HG02623 (cell line): ENCODE results near the gene GADD45B.
"Not testable (repeated sequence)": the region's sequence is repeated elsewhere in the genome, so short reads cannot be mapped to it uniquely, and the experiment has no call there.

Experiments
- ATAC-seq: cut with Tn5 transposase; IDR thresholded peaks from one replicate; pipeline ENCODE4 v1.9.1; 2021; ENCODE audit warnings: moderate library complexity; ENCODE audit not compliant: unreplicated experiment

Gene GADD45B

GRCh38 chr19:2487090-2487489 lies 11.2 kb downstream of the GADD45B start:
- no peak for ATAC-seq

- no peak for ATAC-seq
Observed at GRCh38 chr19:2487842-2488241, 11.9 kb downstream of the GADD45B start.

GRCh38 chr19:2488405-2488941 lies 12.5 kb downstream of the GADD45B start:
- no peak for ATAC-seq

- ATAC-seq, result no peak
Observed at GRCh38 chr19:2488942-2489731, 13.2 kb downstream of the GADD45B start.

GRCh38 chr19:2490659-2491058 lies 14.7 kb downstream of the GADD45B start:
- ATAC-seq, result no peak

- ATAC-seq, result no peak
Observed at GRCh38 chr19:2491130-2491801, 15.3 kb downstream of the GADD45B start.

- ATAC-seq, result no peak
Observed at GRCh38 chr19:2492870-2493269, 16.9 kb downstream of the GADD45B start.

GRCh38 chr19:2493448-2493847 lies 17.5 kb downstream of the GADD45B start:
- not testable (repeated sequence) for ATAC-seq

GRCh38 chr19:2494084-2494446 lies 18.1 kb downstream of the GADD45B start:
- ATAC-seq, result no peak

- ATAC-seq, result no peak
Observed at GRCh38 chr19:2494447-2495129, 18.7 kb downstream of the GADD45B start.

GRCh38 chr19:2495130-2495641 lies 19.3 kb downstream of the GADD45B start:
- no peak for ATAC-seq

- ATAC-seq, result no peak
Observed at GRCh38 chr19:2495651-2496316, 19.9 kb downstream of the GADD45B start.

- ATAC-seq, result no peak
Observed at GRCh38 chr19:2497186-2497585, 21.3 kb downstream of the GADD45B start.

GRCh38 chr19:2500156-2500555 lies 24.2 kb downstream of the GADD45B start:
- ATAC-seq, result no peak

- ATAC-seq, result no peak
Observed at GRCh38 chr19:2500841-2501261, 24.9 kb downstream of the GADD45B start.

- no peak for ATAC-seq
Observed at GRCh38 chr19:2503521-2504109, 27.7 kb downstream of the GADD45B start.

- not testable (repeated sequence) for ATAC-seq
Observed at GRCh38 chr19:2506656-2507055, 30.7 kb downstream of the GADD45B start.

- ATAC-seq, result no peak
Observed at GRCh38 chr19:2507109-2507508, 31.2 kb downstream of the GADD45B start.

- ATAC-seq, result no peak
Observed at GRCh38 chr19:2509096-2509495, 33.2 kb downstream of the GADD45B start.

- ATAC-seq, result no peak
Observed at GRCh38 chr19:2511570-2511969, 35.6 kb downstream of the GADD45B start.
